Measurements from ENCODE around the gene OSBPL1A.

The OSBPL1A gene

DNA sequence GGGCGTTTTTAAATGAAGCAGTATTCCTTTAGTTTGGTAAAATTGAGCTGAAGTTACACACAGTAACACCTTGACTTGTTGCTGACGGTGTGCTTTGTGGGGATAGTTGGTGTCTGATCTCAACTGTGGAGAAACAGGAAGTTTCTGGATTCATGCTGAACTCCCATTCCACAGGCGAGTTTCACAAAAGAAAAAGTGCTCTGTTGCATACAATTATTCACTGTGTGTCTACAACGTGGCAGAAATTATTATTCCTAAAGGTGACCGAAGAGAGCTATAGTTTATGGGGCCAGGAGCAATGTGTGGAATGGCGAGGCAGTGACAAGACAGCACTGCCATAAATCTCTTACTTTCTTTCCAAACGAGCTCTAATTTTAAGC is 259.2 kb downstream of the OSBPL1A start:
- DNase-seq (ENCODE audit: low read depth in 1 of 2, low spot score in 1 of 2), result no peak

DNA sequence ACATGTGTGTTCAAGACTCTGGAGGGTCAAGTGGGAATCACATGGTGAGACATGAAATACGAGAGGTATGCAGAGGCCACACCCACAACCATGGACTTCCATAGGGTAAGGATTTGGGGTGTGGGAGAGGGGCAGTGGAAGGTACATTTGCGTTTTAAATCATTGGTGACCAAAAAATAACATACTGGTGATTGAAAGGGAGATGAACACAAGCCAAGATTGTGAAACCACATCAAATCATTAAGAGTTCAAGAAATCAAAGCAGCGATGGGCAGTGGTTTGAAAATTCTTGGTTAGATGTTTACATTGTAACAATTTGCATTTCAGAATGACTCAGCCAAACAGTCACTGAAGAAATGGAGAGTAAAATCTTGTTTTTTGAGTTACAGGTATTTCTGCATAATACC is 260.7 kb downstream of the OSBPL1A start:
- DNase-seq (ENCODE audit: low read depth in 1 of 2, low spot score in 1 of 2), result no peak

DNA sequence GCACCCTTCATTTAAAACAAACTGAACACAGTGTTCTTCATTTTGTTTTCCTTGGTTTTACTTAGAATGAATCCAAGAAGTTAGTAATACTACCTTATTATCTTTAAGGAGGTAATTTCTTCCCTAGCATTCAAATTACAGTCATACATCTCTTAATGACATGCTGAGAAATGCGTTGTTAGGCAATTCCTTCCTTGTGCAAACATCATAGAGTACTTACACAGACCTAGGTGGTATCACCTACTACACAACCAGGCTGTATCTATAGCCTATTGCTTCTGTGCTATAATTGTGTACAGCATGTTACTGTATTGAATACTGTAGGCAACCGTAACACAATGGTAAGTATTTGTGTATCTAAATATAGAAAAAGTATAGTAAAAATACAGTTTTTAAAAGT is 267.1 kb downstream of the OSBPL1A start:
- no peak for DNase-seq (ENCODE audit: low read depth in 1 of 2, low spot score in 1 of 2)

DNA sequence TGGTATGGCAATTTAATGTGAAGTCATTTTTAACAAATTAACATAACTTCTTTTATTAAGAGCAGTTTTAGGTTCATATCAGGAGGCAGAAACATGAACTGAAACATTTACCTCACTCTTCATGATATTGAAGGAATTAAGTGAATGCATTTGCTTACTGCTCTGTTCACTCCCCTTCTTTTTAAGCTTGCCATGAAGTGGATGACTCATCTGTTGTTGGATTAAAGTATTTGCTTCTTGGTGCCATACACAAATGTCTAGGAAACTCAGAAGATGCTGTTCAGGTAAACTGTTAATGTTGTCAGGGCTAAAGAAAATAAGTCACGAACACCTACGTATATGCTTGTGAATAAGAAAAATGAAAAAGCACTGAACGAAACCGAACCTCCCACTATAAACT is 268.9 kb downstream of the OSBPL1A start:
- no peak for DNase-seq (ENCODE audit: low read depth in 1 of 2, low spot score in 1 of 2)

DNA sequence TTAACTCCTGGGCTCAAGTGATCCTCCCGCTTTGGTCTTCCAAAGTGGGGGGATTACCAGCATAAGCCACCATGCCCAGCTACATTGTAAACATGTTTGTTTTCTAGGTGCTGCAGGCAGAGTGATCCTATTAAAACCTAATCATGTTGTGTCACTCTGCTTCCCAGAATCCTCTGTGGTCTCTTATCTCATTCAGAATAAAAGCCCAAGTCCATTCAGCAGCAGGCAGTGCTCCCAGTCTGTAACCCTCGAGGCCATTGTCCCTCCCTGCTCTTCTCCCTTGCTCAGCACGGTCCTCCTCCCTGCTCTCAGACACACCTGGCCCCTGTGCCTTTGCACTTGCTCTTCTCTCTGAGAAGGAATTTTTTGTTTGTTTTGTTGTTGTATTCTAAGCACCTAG is 269.9 kb downstream of the OSBPL1A start:
- DNase-seq (ENCODE audit: low read depth in 1 of 2, low spot score in 1 of 2), result no peak

DNA sequence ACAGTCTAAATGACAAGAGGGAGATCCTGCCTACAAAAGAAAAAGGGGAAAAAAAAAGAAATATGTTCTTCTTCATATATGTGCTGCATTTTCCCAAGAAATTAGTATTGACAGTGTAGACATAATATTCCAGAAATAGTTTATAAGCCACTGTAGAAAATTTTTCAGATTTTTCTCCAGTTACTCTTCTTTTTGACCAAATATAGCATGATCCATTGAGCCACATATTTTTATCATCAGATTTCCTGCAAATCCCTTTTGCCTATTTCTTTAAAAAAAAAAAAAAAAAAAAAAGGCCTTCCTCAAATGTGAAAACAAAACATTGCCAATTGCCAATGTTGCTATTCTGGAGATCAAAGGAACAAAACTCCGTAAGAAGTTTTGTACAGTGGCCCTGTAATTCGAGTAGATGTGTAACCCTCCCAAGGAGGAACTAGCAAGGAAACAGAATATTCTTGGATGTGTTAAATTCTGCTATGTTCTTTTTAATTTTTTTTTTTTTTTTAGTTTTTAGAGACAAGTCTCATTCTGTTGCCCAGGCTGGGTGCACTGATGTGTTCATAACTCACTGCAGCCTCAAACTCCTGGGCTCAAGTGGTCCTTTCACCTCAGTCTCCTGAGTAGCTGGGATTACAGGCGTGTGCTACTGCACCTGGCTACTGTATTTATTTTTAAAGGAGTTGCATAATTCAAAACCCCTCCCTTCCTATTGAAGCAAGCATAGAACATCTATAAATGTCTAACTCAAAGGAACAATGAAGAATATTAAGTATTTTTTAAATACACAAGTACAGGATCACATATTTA is 271.3 kb downstream of the OSBPL1A start:
- no peak for DNase-seq (ENCODE audit: low read depth in 1 of 2, low spot score in 1 of 2)

DNA sequence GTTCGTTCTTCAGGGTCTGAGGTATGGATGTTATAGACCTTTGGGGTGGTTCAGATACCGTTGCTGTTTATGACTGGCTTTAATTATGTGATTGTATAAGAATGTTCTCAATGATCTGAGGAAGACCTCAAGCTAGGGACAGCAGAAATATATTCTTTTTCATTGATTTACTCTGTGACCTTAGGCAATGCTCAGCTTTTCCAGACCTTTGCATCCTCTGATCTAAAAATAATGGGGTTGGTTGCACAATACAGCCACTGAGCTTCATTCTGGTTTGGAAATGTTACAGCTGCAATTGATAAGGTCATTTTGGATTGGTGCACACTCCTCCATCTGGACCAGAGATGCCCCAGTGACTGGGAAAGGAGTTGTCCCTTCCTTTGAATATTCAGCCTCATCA is 276.0 kb downstream of the OSBPL1A start:
- no peak for DNase-seq (ENCODE audit: low read depth in 1 of 2, low spot score in 1 of 2)

DNA sequence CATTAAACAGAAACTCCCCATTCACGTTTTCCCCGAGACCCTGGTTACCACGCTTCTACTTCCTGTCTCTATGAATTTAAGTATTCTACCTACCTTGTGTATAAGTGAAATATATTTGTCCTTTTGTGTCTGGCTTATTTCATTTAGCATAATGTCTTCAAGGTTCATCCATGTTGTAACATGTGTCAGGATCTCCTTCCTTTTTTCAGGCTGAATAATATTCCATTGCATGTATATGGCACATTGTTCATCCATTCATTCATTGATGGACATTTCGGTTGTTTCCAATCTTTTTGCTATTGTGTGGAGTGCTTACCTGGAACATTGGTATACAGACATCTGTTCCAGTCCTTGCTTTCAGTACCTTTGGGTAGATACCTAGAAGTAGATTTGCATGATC is 276.9 kb downstream of the OSBPL1A start:
- no peak for DNase-seq (ENCODE audit: low read depth in 1 of 2, low spot score in 1 of 2)

DNA sequence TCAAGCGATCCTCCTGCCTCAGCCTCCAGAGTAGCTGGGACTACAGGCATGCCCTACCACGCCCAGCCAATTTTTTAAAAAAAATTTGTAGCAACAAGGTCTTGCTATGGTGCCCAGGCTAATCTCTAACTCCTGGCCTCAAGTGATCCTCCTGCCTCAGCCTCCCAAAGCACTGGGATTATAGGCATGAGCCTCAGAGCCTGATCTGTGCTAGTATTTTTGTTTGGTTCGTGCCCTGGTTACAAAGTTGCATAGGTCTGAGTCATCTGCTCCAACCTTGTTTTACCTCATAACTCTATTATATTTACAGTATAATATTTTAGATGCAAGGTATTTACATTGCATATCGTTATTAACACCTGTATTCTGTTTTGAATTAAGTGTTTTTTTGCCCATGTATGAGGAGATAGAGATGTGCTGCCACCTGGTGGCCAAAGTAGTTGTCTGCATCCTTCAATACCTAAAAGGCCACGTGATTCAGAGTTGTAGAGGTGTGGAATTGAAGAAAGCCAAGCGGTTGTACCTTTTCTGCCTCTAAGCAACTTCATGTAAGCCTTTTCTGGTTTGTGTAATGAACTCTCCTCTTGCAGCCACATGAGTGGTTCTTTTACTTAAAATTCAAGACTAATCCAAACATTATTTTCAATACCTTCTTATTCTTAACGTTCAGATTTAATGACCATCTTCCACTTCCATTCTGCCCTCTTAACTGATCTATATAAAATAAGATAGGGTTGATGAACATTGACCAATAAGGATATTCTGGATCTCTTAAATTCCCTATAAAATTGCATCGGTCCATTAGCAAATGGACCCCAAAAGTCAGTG is 278.7 kb downstream of the OSBPL1A start:
- DNase-seq (ENCODE audit: low read depth in 1 of 2, low spot score in 1 of 2), result peak; percentile 62 to 74

DNA sequence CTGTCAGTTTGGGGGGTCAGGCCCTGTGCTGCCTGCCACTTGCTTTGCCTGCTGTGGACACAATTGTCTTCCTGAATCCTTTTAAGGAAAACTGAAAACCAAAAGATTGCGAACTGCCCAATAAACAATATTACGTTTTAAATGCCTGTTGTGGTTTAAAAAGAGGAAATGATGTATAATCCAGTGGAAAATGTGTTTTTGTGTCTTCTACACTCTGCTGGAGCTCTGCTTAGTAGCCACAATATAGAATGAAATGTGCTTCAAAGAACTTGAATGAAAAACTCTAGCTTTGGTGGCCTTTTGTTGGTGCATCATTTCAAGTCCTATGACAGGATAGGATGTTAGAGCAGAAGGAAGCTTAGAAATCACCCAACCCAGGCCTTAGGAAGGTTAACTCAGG is 282.0 kb downstream of the OSBPL1A start:
- no peak for DNase-seq (ENCODE audit: low read depth in 1 of 2, low spot score in 1 of 2)

DNA sequence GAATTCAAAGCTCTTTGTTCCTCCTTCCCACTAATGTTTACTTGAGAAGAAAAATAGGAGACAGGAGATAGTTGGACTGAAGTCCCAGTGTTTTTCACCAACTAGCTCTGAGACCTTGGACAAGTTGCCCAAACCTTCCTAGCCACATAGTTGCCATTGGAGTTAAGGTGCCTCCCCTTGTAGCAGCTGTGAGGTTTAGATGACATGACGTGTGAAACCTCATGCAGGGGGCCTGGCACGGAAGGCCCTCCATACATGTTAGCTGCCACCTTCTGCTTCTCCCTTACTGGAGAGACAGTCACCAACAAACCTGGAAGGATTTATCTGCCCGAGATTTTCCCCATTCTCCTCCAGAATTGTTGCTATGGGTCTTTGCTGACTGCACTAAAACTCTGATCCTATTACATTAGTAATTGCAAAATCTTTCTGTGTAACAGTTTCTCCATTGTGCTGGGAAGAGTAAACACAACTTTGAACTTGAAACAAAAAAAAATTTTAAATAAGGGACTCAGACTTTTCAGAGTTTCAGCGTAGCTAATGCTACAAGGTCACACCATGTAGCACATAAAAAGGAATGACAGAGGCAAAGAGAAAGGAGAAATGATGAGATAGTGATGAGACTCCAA is 282.6 kb downstream of the OSBPL1A start:
- no peak for DNase-seq (ENCODE audit: low read depth in 1 of 2, low spot score in 1 of 2)

DNA sequence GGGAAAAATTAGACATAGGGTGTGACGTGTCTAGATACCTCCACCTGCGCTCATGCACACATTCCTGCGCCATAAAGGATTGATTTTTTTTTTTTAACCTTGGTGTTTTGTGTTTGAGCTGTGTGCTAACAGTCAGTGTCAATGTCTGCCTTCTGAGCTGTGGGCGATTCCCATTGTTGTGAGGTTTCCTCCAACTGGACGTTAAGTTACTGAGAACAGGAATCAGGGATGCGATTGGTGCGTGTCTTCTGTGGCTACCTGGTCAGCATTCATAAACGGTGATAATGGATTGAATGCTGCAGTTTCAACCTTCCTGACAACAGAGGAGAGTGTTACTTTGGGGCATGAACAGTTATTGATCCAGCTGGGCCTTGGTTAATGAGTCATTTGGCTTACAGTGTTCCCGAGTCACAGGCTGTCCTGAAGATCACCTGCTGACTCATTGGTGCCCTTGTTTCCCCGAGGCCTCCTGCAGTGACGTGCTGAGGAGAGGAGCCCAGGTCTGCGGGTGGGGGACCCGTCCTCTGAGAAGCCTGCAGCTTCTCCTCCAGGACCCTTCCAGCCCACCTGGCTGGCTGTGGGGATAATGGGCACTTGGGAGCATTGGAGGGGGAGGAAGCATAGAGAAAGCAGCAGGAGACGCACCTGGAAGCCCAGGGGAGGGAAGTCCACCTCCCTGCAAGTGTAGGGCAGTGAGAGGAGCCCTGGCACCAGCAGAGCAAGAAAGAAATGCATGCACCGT is 284.6 kb downstream of the OSBPL1A start:
- no peak for DNase-seq (ENCODE audit: low read depth in 1 of 2, low spot score in 1 of 2)

DNA sequence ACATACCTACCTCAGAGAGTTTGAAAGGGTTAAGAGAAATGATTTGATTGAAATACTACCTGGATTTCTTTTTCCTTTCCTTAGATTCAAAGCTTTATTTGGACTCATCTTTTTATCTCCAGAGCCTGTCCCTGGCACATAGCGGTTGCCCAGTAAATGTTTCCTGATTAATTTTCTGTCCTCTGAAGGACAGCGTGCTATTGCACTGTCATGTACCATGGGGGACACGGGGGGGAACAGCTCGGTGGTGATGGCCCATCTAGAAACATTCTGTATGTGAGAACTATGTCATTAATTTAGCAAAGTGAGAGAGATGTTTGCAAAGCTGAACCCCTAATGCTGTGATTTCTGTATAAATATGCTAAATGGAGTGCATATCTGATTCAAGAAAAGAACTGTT is 285.2 kb downstream of the OSBPL1A start:
- DNase-seq (ENCODE audit: low read depth in 1 of 2, low spot score in 1 of 2), result no peak

All from activated CD4-positive, alpha-beta T cell treated with anti-CD3 and anti-CD28 coated beads, Interleukin-2, amount 50 U/mL, for 24 hours (primary cell).